Measurements from ENCODE around the gene CSRNP2.

CSRNP2 gene

GRCh38 chr12:51047655-51048540, 35.5 kb downstream of the CSRNP2 start, which contains the start of gene LETMD1:
TSS of gene LETMD1 (plus strand) at chr12:51048327. CDS start at chr12:51048357, 30 bp downstream.
- DNase-seq (ENCODE audit: low spot score) = peak; percentile 98
- H3K27ac ChIP-seq = peak within 1 kb of the TSS; percentile 89
- peak; percentile 94 for TF ChIP-seq CTCF (conservative IDR thresholded peaks at IDR 0.05; ENCODE audit: low read depth)
- CTCF ChIA-PET = interaction anchor here (0.6 to 1.2 kb wide), 4 partner anchors 20 to 732 kb away, joined by 3 to 8 read pairs (median 3); no protein-coding TSS in a partner anchor
- POLR2A ChIA-PET (ENCODE audit: low non-redundant PET) = interaction anchor here (0.6 to 1.5 kb wide), 2 partner anchors 12 to 192 kb away, joined by 4 to 11 read pairs; no protein-coding TSS in a partner anchor

- POLR2A ChIA-PET (ENCODE audit: low non-redundant PET) = no interaction called here
- no peak for TF ChIP-seq CTCF (conservative IDR thresholded peaks at IDR 0.05; ENCODE audit: low read depth)
- CTCF ChIA-PET = interaction anchor here (1.1 kb wide), 1 partner anchor 8 kb away, joined by 3 read pairs; no protein-coding TSS in a partner anchor
- no peak overlapping the region for H3K27ac ChIP-seq
- no peak for DNase-seq (ENCODE audit: low spot score)
Measured at GRCh38 chr12:51036279-51036678, 47.1 kb downstream of the CSRNP2 start.

- DNase-seq (ENCODE audit: low spot score) = no peak
- ChIA-PET POLR2A (ENCODE audit: low non-redundant PET) (interaction anchor here (0.7 kb wide), 1 partner anchor 263 kb away, joined by 3 read pairs; no protein-coding TSS in a partner anchor), CTCF (no interaction called here)
- TF ChIP-seq CTCF (conservative IDR thresholded peaks at IDR 0.05; ENCODE audit: low read depth) = no peak
- H3K27ac ChIP-seq = no peak overlapping the region
Measured at GRCh38 chr12:51033457-51034089, 49.8 kb downstream of the CSRNP2 start.

GRCh38 chr12:51033048-51033447, 50.3 kb downstream of the CSRNP2 start:
- CTCF ChIA-PET = interaction anchor here (0.8 kb wide), 1 partner anchor 126 kb away, joined by 5 read pairs; no protein-coding TSS in a partner anchor
- no peak for DNase-seq (ENCODE audit: low spot score)
- POLR2A ChIA-PET (ENCODE audit: low non-redundant PET) = interaction anchor here (0.7 kb wide), 1 partner anchor 262 kb away, joined by 3 read pairs; no protein-coding TSS in a partner anchor
- no peak overlapping the region for H3K27ac ChIP-seq
- TF ChIP-seq CTCF (conservative IDR thresholded peaks at IDR 0.05; ENCODE audit: low read depth) = no peak

GRCh38 chr12:51028813-51029150, 54.6 kb downstream of the CSRNP2 start:
- POLR2A ChIA-PET (ENCODE audit: low non-redundant PET) = no interaction called here
- DNase-seq (ENCODE audit: low spot score) = no peak
- TF ChIP-seq CTCF (conservative IDR thresholded peaks at IDR 0.05; ENCODE audit: low read depth) = no peak
- CTCF ChIA-PET = interaction anchor here (0.8 to 1.8 kb wide), 3 partner anchors 18 to 259 kb away, joined by 3 to 8 read pairs (median 4); no protein-coding TSS in a partner anchor
- H3K27ac ChIP-seq = peak overlapping the region; percentile 75

- peak; percentile 43 for TF ChIP-seq CTCF (conservative IDR thresholded peaks at IDR 0.05; ENCODE audit: low read depth)
- CTCF ChIA-PET = interaction anchor here (0.6 to 1.8 kb wide), 6 partner anchors 8 to 263 kb away, joined by 3 to 8 read pairs (median 3); no protein-coding TSS in a partner anchor
- DNase-seq (ENCODE audit: low spot score) = no peak
- peak overlapping the region; percentile 75 for H3K27ac ChIP-seq
- POLR2A ChIA-PET (ENCODE audit: low non-redundant PET) = no interaction called here
Measured at GRCh38 chr12:51028126-51028812, 55.1 kb downstream of the CSRNP2 start.
